Naive thymus-derived CD4-positive, alpha-beta T cell (primary cell): ENCODE data around the gene SLC11A1. TPM values are rescaled to one million over a fixed set of nuclear protein-coding genes. Genes with fewer than 3 reads are reported as not detected.

ENCODE experiments used
- ATAC-seq: fragments of 150-1000 bp; cut with Tn5 transposase; 2 replicates; pipeline ENCODE4 v1.10.0; 2021; ENCODE audit warnings: mild to moderate bottlenecking, moderate library complexity
- CTCF ChIA-PET: fragments of 350-600 bp; sonication (Branson Sonifier 250); formaldehyde crosslinking; loops from one replicate; lab custom pipeline; 2021; ENCODE audit warnings: antibody characterized with exemption; lab: Charles Lee
- POLR2A ChIA-PET: fragments of 350-600 bp; sonication (Branson Sonifier 250); formaldehyde crosslinking; loops from one replicate; lab custom pipeline; 2021; ENCODE audit warnings: antibody characterized with exemption, inconsistent platforms; lab: Charles Lee
- DNase-seq, 9 donors: peaks; one replicate each; pipeline versions ENCODE4 v3.0.0 to v3.0.0-alpha.2; 2020 to 2022; ENCODE audit warnings: mixed read lengths in 1 of 9
- H3K27ac ChIP-seq: one replicate; pipeline ENCODE4 v1.7.0; 2013; ENCODE audit warnings: mild to moderate bottlenecking, low read depth, low read length, moderate library complexity
- H3K27me3 ChIP-seq, 2 donors: one replicate each; pipeline ENCODE4 v1.7.0; 2013; ENCODE audit warnings: low read length in 2 of 2, mild to moderate bottlenecking in 2 of 2, moderate library complexity in 2 of 2; ENCODE audit not compliant: control insufficient read depth in 2 of 2, insufficient read depth in 2 of 2
- H3K36me3 ChIP-seq, 3 experiments: 1 replicate in 2 of 3; 2 replicates in 1 of 3; pipeline ENCODE4 v1.7.0; 2013; ENCODE audit warnings: low read length in 3 of 3, mild to moderate bottlenecking in 3 of 3, moderate library complexity in 1 of 3; ENCODE audit not compliant: insufficient read depth in 3 of 3, control insufficient read depth in 2 of 3
- H3K4me1 ChIP-seq, 2 donors: one replicate each; pipeline ENCODE4 v1.7.0; 2013; ENCODE audit warnings: low read length in 2 of 2, mild to moderate bottlenecking in 2 of 2, moderate library complexity in 1 of 2; ENCODE audit not compliant: control insufficient read depth in 2 of 2, insufficient read depth in 2 of 2
- H3K4me3 ChIP-seq: 2 replicates; pipeline ENCODE4 v1.7.0; 2013; ENCODE audit warnings: mild to moderate bottlenecking, low read length
- H3K9me3 ChIP-seq, 3 experiments: 1 replicate in 2 of 3; 2 replicates in 1 of 3; pipeline ENCODE4 v1.7.0; 2013; ENCODE audit warnings: low read length in 3 of 3; ENCODE audit not compliant: control insufficient read depth in 2 of 3
- H3K27ac Mint-ChIP-seq, 9 donors: one replicate each; pipeline ENCODE4 v1.8.0; 2020 to 2022; ENCODE audit warnings: mixed read lengths in 9 of 9, mild to moderate bottlenecking in 8 of 9, moderate library complexity in 5 of 9, inconsistent platforms in 2 of 9
- H3K27me3 Mint-ChIP-seq, 5 donors: one replicate each; pipeline ENCODE4 v1.8.0; 2021 to 2022; ENCODE audit warnings: mixed read lengths in 5 of 5, mild to moderate bottlenecking in 1 of 5
- H3K36me3 Mint-ChIP-seq, 5 donors: one replicate each; pipeline ENCODE4 v1.8.0; 2020 to 2022; ENCODE audit warnings: mixed read lengths in 5 of 5, mild to moderate bottlenecking in 3 of 5, inconsistent platforms in 1 of 5
- H3K4me1 Mint-ChIP-seq, 7 donors: one replicate each; pipeline ENCODE4 v1.8.0; 2020 to 2022; ENCODE audit warnings: mixed read lengths in 7 of 7, mild to moderate bottlenecking in 3 of 7, inconsistent platforms in 1 of 7
- H3K4me3 Mint-ChIP-seq, 10 donors: one replicate each; pipeline ENCODE4 v1.8.0; 2020 to 2022; ENCODE audit warnings: mild to moderate bottlenecking in 10 of 10, mixed read lengths in 10 of 10, moderate library complexity in 6 of 10, inconsistent platforms in 2 of 10
- H3K9me3 Mint-ChIP-seq, 11 donors: one replicate each; pipeline ENCODE4 v1.8.0; 2020 to 2022; ENCODE audit warnings: mixed read lengths in 11 of 11, mild to moderate bottlenecking in 4 of 11, inconsistent platforms in 1 of 11, moderate library complexity in 1 of 11
- intact Hi-C, 2 donors: fragments of 100-400 bp; cut with micrococcal nuclease; formaldehyde crosslinking; loops; one replicate each; pipeline ENCODE4 v1.15.1; 2023
- microRNA-seq: library from miRNA; unstranded; fragments of <30 nt; microRNA quantifications from one replicate; pipeline ENCODE4 v1.2.0, GENCODE V29; 2022; ENCODE audit warnings: borderline microRNAs expressed
- polyA plus RNA-seq, 2 donors: library from polyadenylated mRNA; unstranded; fragments of 300-500 nt; fragmentation: Illumina TruSeq; gene quantifications; one replicate each; pipeline ENCODE4 v1.2.3, GENCODE V29; 2021
- total RNA-seq, 6 experiments: library from RNA in 5 of 6; stranded (reverse) in 5 of 6; gene quantifications; 1 replicate in 5 of 6; 2 replicates in 1 of 6; pipeline ENCODE4 v1.2.3 and lab custom pipeline; 2021 to 2026

SLC11A1 gene
- total and polyA plus RNA-seq, 7 experiments from 2014 or later = 0.27 to 399 (median 1.1) TPM

- H3K9me3 ChIP-seq = no peaks in the 10 kb centered on the region
- peak overlapping the region in 2 of 9 donors; percentile 6 to 66 for H3K27ac Mint-ChIP-seq
- no peaks in the 10 kb centered on the region for H3K27me3 ChIP-seq
- DNase-seq (no peak), ATAC-seq (no peak)
- no peak overlapping the region for H3K27ac ChIP-seq
- H3K4me3 Mint-ChIP-seq = no peak overlapping the region
- H3K9me3 Mint-ChIP-seq = no peaks in the 10 kb centered on the region
- H3K36me3 Mint-ChIP-seq = no peaks in the 10 kb centered on the region
- H3K4me1 Mint-ChIP-seq = peaks cover 0 to 5% (median 0%) of the 10 kb centered on the region in 7 donors
- no peaks in the 10 kb centered on the region for H3K36me3 ChIP-seq
- POLR2A ChIA-PET = no interaction called here
- intact Hi-C loops = no loop called here
- no peaks in the 10 kb centered on the region for H3K27me3 Mint-ChIP-seq
- CTCF ChIA-PET = no interaction called here
- no peaks in the 10 kb centered on the region for H3K4me1 ChIP-seq
- no peak overlapping the region for H3K4me3 ChIP-seq
These were observed 55.9 kb downstream of the SLC11A1 start for GRCh38 chr2:218437969-218438368.

- peak in 1 of 9 donors; percentile 16 for DNase-seq
- H3K27me3 ChIP-seq = no peaks in the 10 kb centered on the region
- no peaks in the 10 kb centered on the region for H3K4me1 ChIP-seq
- no peaks in the 10 kb centered on the region for H3K36me3 Mint-ChIP-seq
- H3K4me3 Mint-ChIP-seq = no peak overlapping the region
- no peaks in the 10 kb centered on the region for H3K9me3 Mint-ChIP-seq
- H3K4me3 ChIP-seq = no peak overlapping the region
- H3K27ac ChIP-seq = no peak overlapping the region
- H3K4me1 Mint-ChIP-seq = peaks cover 0 to 5% (median 0%) of the 10 kb centered on the region in 7 donors
- ATAC-seq = no peak
- intact Hi-C loops = no loop called here
- no peaks in the 10 kb centered on the region for H3K27me3 Mint-ChIP-seq
- ChIA-PET POLR2A (no interaction called here), CTCF (no interaction called here)
- H3K27ac Mint-ChIP-seq = peak overlapping the region in 1 of 9 donors; percentile 6
- no peaks in the 10 kb centered on the region for H3K36me3 ChIP-seq
- H3K9me3 ChIP-seq = no peaks in the 10 kb centered on the region
These were observed 56.5 kb downstream of the SLC11A1 start for GRCh38 chr2:218438596-218438995.

- no peak overlapping the region for H3K27ac ChIP-seq
- H3K4me3 ChIP-seq = no peak overlapping the region
- Mint-ChIP-seq H3K4me1 (peaks cover 0 to 8% (median 0%) of the 10 kb centered on the region in 7 donors), H3K27me3 (no peaks in the 10 kb centered on the region), H3K36me3 (peaks cover 0 to 20% (median 11%) of the 10 kb centered on the region in 5 donors), H3K27ac (peak overlapping the region in 2 of 9 donors; percentile 22 to 74), H3K9me3 (no peaks in the 10 kb centered on the region), H3K4me3 (no peak overlapping the region)
- DNase-seq = peak in 1 of 9 donors; percentile 9
- no peaks in the 10 kb centered on the region for H3K4me1 ChIP-seq
- ChIA-PET POLR2A (interaction anchor here (0.6 kb wide), 1 partner anchor 200 kb away, joined by 3 read pairs; no protein-coding TSS in a partner anchor), CTCF (no interaction called here)
- no peaks in the 10 kb centered on the region for H3K9me3 ChIP-seq
- ATAC-seq = no peak
- peaks cover 0 to 6% (median 0%) of the 10 kb centered on the region in 3 experiments for H3K36me3 ChIP-seq
- intact Hi-C loops = no loop called here
- no peaks in the 10 kb centered on the region for H3K27me3 ChIP-seq
These were observed 62.8 kb downstream of the SLC11A1 start for GRCh38 chr2:218444692-218445357.

GRCh38 chr2:218445602-218446001, 63.5 kb downstream of the SLC11A1 start:
- Histone ChIP-seq H3K27ac (no peak overlapping the region), H3K27me3 (no peaks in the 10 kb centered on the region), H3K9me3 (no peaks in the 10 kb centered on the region), H3K4me3 (no peak overlapping the region), H3K36me3 (peaks cover 0 to 6% (median 0%) of the 10 kb centered on the region in 3 experiments), H3K4me1 (no peaks in the 10 kb centered on the region)
- no peak for ATAC-seq
- CTCF ChIA-PET = no interaction called here
- intact Hi-C loops = no loop called here
- Mint-ChIP-seq H3K27me3 (no peaks in the 10 kb centered on the region), H3K27ac (no peak overlapping the region), H3K4me3 (no peak overlapping the region), H3K4me1 (peaks cover 0 to 12% (median 0%) of the 10 kb centered on the region in 7 donors), H3K36me3 (peaks cover 0 to 26% (median 11%) of the 10 kb centered on the region in 5 donors), H3K9me3 (no peaks in the 10 kb centered on the region)
- POLR2A ChIA-PET = interaction anchor here (0.6 kb wide), 2 partner anchors 201 to 455 kb away, joined by 3 read pairs; no protein-coding TSS in a partner anchor
- DNase-seq = no peak

Small RNAs within 50 kb of the gene (microRNA-seq; reads per million reads assigned to microRNA genes)
- gene MIR26B = 50,662 reads per million, percentile 98 among the genes with 10 or more reads in this experiment
- not detected for gene MIR6810

Other genes with a start within 250 kb of the SLC11A1 start
- 1 to 10 TPM in 1 of 5 experiments, under 1 TPM in 2, not detected in 2; 0.16 to 1.0 (median 0.29) TPM for gene CXCR1, start 215.3 kb upstream of the SLC11A1 start, total RNA-seq
- gene CXCR1, start 215.3 kb upstream of the SLC11A1 start, polyA plus RNA-seq = under 1 TPM in 1 of 2 donors, not detected in 1; 0.20 TPM
- gene ARPC2, start 165.1 kb upstream of the SLC11A1 start, total RNA-seq = 100 to 1,000 TPM; 330 to 694 (median 368) TPM
- 100 to 1,000 TPM; 628 to 638 TPM for gene ARPC2, start 165.1 kb upstream of the SLC11A1 start, polyA plus RNA-seq
- 10 to 100 TPM in 1 of 5 experiments, 1 to 10 TPM in 3, under 1 TPM in 1; 0.80 to 12.9 (median 1.9) TPM for gene GPBAR1, start 121.3 kb upstream of the SLC11A1 start, total RNA-seq
- gene GPBAR1, start 121.3 kb upstream of the SLC11A1 start, polyA plus RNA-seq = under 1 TPM; 0.15 to 0.27 TPM
- 10 to 100 TPM; 54.1 to 67.0 (median 61.2) TPM for gene AAMP, start 112.1 kb upstream of the SLC11A1 start, total RNA-seq
- 100 to 1,000 TPM in 1 of 2 donors, 10 to 100 TPM in 1; 98.6 to 108 TPM for gene AAMP, start 112.1 kb upstream of the SLC11A1 start, polyA plus RNA-seq
- gene PNKD, start 111.8 kb upstream of the SLC11A1 start, total RNA-seq = 10 to 100 TPM; 18.5 to 38.4 (median 25.2) TPM
- gene PNKD, start 111.8 kb upstream of the SLC11A1 start, polyA plus RNA-seq = 100 to 1,000 TPM in 1 of 2 donors, 10 to 100 TPM in 1; 92.2 to 108 TPM
- 100 to 1,000 TPM in 2 of 5 experiments, 10 to 100 TPM in 3; 51.7 to 112 (median 83.8) TPM for gene TMBIM1, start 89.8 kb upstream of the SLC11A1 start, total RNA-seq
- gene TMBIM1, start 89.8 kb upstream of the SLC11A1 start, polyA plus RNA-seq = 100 to 1,000 TPM in 1 of 2 donors, 10 to 100 TPM in 1; 92.4 to 115 TPM
- gene CATIP, start 25.4 kb upstream of the SLC11A1 start, total RNA-seq = under 1 TPM in 1 of 5 experiments, not detected in 4; 0.49 TPM
- gene CATIP, start 25.4 kb upstream of the SLC11A1 start, polyA plus RNA-seq = not detected
- gene CTDSP1, start 17.6 kb downstream of the SLC11A1 start, total RNA-seq = 100 to 1,000 TPM; 110 to 219 (median 156) TPM
- gene CTDSP1, start 17.6 kb downstream of the SLC11A1 start, polyA plus RNA-seq = 10 to 100 TPM; 22.5 TPM
- gene VIL1, start 36.9 kb downstream of the SLC11A1 start, total RNA-seq = under 1 TPM in 3 of 5 experiments, not detected in 2; 0.12 to 0.69 (median 0.22) TPM
- under 1 TPM; 0.10 to 0.15 TPM for gene VIL1, start 36.9 kb downstream of the SLC11A1 start, polyA plus RNA-seq
- gene USP37, start 186.1 kb downstream of the SLC11A1 start, total RNA-seq = 10 to 100 TPM; 16.6 to 36.3 (median 28.1) TPM
- gene USP37, start 186.1 kb downstream of the SLC11A1 start, polyA plus RNA-seq = 10 to 100 TPM; 10.1 to 15.1 TPM
- 10 to 100 TPM; 44.7 to 99.6 (median 53.8) TPM for gene CNOT9, start 186.6 kb downstream of the SLC11A1 start, total RNA-seq
- gene CNOT9, start 186.6 kb downstream of the SLC11A1 start, polyA plus RNA-seq = 10 to 100 TPM; 13.7 to 22.9 TPM
- gene PLCD4, start 225.6 kb downstream of the SLC11A1 start, total RNA-seq = 1 to 10 TPM in 2 of 5 experiments, under 1 TPM in 3; 0.45 to 1.7 (median 0.60) TPM
- under 1 TPM; 0.15 to 0.30 TPM for gene PLCD4, start 225.6 kb downstream of the SLC11A1 start, polyA plus RNA-seq